NCI-H1105 treated with DMSO at 0.1 percent for 48 hours (cell line): ENCODE measurements around the gene KCNK1.

Experiments used
- DNase-seq: peaks from one replicate; lab custom pipeline; 2025; lab: John Stamatoyannopoulos, UW

The KCNK1 gene

DNA sequence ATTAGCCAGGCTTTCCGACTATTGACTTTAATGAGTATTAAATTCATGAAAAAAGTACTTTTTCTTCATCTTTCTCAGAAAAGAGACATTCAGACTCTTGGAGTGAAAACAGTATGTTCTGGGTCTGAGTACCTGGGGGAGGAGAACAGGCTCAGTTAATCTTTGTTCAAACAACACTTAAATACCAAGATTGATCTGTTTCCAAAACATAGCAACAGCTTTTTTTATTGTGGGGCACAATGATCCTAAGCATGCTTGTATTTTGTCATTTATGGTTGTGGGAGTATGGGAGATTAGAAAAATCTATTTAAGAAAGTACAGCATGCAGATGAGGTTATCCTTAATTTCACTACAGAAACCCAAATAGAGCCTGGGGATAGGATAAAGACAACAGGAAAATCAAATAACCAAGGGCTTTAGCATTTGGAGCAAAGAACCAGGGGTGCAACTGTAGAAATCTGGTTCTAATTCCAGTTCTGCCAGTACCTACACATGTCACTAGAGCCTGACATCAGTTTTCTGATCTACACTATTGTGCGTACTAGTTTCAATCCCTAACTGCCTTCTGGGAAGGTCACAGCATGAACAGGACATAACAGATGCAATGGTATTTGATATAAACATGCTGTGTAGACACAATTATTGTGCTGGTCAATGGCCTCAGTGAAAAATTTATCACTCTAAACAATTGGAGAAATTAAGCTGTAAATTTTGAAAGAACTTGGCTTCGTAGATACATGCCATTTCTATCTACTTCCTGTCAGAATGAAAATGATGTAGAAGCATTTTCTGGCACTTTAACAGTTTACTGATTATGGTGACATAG lies 91.2 kb downstream of the KCNK1 start:
- no peak for DNase-seq

DNA sequence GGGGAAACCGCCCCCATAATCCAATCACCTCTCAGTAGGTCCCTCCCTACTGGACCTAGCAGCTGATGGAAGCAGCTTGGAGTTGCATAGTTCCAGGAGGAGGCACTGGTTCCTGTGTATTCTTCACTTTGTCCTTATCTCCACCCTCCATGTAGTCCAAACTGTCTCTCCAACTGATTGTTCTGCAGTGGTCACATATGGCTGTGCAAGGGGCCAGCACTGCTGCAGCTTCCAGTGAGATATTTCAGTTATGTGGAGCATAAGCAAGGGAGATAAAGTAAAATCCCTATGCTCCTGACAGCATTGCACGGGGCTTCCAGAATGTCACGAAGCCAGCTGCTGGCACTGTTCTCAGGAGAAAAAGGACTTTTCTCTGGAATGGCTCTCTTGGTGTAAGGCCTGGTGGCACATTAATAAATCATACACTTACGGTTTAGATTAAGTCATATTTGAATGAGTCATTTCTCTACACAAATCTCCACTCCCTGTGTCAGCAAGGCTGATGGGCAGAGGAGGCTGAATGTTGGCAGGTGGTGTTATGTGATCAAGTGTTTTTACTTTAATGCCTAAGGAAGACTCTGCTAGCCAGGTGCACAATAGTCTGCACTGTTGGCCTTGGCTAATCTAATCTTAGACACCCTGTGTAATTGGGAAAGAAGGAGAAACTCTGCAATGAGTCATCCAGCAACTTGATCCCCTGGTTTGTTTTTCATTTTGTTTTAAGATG lies 93.4 kb downstream of the KCNK1 start:
- peak; percentile 10 for DNase-seq

DNA sequence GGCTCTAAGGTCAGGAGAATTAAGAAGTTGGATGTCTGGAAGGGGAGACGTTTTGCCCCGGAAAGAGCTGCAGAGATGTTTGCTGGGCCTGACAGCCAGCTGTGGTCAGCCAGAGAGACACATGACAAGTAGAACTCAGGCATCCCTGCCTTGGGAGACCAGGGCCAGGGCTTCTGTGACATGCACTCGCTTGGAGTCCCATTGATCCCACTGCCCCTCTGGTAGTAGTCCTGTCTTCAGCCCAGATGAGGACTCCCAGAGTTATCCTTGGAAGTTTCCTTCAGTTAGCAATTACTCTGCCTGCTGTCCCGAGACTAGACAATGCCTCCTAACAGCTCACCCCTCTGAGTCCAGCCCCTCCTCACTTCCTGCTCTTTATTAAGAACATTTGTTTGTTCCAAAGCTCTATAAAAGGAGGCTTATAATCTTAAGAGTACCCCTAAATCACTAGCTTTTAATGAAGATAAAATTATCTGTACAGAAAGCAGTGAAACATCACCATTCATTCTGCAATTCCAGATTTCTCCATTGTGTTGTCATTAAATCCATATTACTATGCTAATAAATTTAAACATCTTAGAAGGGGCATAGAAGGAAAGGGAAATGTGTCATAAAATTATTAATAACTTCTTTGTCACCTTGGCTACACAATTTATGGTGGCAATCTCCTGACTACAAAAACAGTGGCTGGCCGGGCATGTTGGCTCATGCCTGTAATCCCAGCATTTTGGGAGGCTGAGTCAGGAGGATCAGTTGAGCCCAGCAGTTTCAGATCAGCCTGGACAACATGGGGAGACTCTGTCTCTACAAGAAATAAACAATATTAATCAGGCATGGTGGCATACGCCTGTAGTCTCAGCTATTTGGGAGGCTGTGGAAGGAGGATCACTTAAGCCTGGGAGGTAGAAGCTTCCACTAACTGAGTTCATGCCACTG lies 94.2 kb downstream of the KCNK1 start:
- no peak for DNase-seq

DNA sequence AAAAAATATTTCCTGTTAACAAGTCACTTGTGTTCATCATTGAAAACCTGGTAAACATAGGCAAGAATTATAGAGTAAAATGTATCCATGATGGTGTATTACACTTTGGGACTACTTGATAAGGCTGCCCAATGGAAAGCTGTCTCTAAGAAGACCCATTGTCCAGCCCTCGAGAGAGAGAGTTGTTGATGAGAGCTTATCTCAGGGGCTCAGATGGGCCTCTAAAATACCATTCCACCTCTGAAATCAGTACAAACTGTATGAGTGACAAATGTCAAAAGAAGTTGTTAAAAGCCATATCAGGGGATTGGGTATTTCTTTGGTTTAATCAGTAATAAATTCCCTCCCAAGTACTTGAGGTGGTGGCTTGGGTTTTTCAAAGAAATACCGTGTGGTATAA lies 96.1 kb downstream of the KCNK1 start:
- no peak for DNase-seq

DNA sequence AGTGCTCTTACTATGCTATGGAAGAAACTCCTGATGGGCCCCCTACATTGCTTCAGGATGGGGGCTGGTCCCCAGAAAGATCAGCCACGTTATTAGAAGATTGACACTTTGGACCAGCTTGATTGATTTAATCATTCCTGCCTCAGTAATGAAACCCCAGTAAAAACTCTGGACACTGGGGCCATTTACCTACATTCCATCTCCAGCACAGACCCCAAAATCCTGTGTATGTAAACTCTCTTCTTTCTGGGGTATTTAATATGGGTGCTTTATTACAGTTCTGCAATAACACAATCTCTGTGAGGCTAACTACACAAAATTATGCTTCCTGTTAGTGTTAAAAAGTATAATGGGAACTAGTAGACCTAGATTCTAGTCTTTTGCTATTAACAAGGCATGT lies 96.6 kb downstream of the KCNK1 start:
- no peak for DNase-seq

DNA sequence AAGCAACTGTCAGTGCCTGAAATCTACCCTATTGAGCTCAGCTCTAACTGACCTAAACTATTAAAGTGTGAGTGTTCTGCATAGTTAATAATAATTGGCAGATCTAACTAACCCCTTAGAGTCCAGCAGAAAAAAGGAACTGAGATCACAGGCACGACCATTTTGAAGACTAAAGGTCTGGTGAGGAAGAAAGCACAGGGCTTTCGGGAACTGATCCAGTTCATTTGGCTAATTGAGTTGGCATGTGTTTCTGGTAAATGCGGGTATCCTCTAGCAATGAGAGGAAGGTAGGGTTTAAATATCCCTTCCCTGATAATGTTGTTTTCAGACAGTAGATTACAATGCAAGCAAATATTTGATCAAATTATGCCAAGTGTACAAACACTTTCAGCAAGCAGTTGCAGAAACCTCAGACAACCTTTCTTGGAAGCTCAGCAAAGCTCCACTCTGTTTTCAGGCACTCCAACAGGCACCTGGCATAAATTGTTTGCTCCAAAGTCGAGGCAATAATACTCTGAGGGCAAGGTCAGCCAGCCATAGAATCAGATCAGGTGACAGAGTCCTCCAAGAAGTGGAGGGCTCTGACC lies 100.8 kb downstream of the KCNK1 start:
- peak; percentile 84 for DNase-seq

DNA sequence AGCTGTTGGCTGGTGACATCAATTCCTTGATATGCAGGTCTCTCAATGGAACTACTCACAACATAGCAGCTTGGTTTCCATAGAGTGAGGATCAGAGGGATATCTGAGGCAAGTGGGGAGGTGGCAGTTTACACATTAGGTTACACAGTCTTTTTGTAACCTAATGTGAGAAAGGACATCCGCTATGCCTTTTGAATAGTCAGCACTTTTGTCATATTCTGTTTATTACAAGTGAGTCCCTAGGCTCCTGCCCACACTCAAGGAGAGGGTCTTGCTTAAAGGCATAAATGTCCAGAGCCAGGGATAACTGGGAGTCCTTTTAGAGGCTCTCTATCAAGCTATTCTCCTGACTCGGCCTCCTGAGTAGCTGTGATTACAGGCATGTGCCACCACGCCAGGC lies 104.2 kb downstream of the KCNK1 start:
- no peak for DNase-seq

DNA sequence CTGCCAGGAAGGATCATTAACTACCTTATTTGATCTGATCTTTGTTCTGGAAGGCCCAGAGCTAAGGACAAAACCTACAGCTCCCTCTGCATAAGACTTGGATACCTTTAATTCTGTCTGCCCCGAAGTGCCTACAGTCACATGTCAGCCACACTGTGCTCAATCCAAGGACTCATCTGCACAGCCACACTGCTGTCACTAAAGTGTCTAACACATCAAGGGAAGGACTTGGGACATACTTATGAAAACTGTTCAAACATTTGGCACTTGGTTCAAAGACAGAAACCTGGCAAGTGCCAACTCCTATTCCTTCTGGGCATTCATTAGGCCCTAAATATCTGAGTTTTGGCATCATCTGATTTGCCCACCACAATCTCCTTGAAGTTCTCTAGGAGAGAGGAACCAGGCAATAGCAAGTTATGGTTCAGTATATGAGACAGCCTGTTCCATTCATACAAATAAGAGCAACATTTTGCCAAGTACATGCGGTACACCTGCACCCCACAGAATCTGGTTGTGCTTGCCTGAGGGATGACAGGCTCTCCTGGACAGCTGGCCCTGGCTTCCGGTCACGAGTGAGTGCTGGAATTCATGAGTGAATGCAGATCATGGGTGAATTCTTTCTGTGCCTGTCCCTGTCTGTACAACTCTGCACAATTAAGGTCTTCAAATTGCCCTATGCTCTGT lies 105.9 kb downstream of the KCNK1 start:
- no peak for DNase-seq

DNA sequence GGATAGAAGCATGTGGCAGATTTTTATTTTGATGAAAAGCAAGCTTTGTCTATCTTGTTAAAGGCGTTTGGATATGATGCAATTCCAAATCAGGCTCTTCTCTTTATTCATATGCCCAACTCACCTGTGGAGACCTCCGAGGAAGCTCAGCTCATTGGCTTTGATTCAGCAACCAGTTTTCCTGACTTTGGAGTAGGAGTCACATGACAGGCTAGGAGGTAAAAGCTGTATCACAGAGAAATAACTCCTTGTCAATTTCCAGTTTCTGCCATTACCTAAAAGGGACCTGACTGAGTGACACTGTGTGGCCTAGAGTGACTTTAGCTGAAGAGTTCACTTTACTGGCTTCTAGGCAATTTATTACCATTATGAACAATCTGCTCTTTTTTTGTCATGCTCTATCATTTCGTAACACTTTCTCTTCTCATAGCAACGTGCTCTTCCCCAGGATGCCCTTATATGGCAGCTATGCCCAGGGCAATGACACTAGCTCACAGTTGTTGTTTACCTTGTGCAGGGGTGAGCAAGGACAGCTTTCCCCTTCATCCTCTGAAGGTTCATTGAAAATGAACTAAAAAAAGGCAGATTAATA lies 107.2 kb downstream of the KCNK1 start:
- DNase-seq = peak; percentile 1
